ENCODE data around the gene UQCRHL. TPM values are rescaled to one million over a fixed set of nuclear protein-coding genes. Genes with fewer than 3 reads are reported as not detected.

The UQCRHL gene
- total RNA-seq, 1 donor from 2014 or later: 1.7 TPM

DNA sequence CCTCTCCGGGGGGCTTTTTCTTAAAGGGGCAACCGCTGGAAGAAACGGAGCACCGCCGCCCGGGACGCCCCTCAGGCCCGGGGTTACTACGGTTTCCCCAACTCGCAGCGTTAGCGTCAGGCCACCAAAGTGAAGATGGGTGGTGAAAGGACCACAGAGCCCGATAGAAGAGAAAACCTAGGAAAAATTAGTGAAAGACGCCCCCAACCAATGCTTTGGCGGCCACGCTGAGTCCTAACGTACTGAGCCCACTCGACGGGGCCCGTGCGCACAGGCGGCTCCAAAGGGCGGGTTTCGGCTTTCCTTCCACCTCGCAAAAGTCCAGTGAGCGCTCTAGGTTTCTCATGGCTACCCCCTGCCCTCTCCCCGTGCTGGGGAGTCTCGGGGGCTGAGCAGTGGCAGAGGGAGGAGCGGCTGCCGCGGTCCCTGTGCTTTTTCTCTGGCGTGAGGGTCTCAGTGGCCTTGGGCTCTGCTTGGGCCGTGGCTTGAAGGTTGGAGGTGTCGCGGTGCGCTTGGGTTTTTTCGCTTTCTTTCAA lies 27.8 kb upstream of the UQCRHL start:
- peak overlapping the region; percentile 97 for H3K4me2 ChIP-seq (ENCODE audit: low read length)
- Mint-ChIP-seq H3K36me3 (ENCODE audit: low read depth, unreplicated experiment) (peaks cover 3% of the 10 kb centered on the region), H3K27me3 (ENCODE audit: low read depth, unreplicated experiment) (no peaks in the 10 kb centered on the region), H3K4me1 (ENCODE audit: low read depth, unreplicated experiment) (peaks cover 10% of the 10 kb centered on the region), H3K9me3 (ENCODE audit: unreplicated experiment) (no peaks in the 10 kb centered on the region), H3K4me3 (ENCODE audit: unreplicated experiment) (peak overlapping the region; percentile 92), H3K27ac (ENCODE audit: unreplicated experiment) (peak overlapping the region; percentile 98)
- H4K20me1 ChIP-seq (ENCODE audit: insufficient read depth, low read length): no peaks in the 10 kb centered on the region
- peaks cover 12% of the 10 kb centered on the region for H3K79me2 ChIP-seq (ENCODE audit: insufficient read depth, low read length)
- H3K4me3 ChIP-seq (ENCODE audit: insufficient read depth, low read depth, low read length): peak overlapping the region; percentile 94
- peak overlapping the region; percentile 98 for H3K27ac ChIP-seq (ENCODE audit: low read depth, low read length)
- FAIRE-seq: no peak
- peak overlapping the region; percentile 97 for H3K9ac ChIP-seq (ENCODE audit: low read length)
- no peaks in the 10 kb centered on the region for H3K9me3 ChIP-seq (ENCODE audit: insufficient read depth, low read depth, low read length)
- no peaks in the 10 kb centered on the region for H3K27me3 ChIP-seq (ENCODE audit: insufficient read depth, low read length)
- H2AFZ ChIP-seq (ENCODE audit: low read depth, low read length): peak overlapping the region; percentile 59
- no peaks in the 10 kb centered on the region for H3K36me3 ChIP-seq (ENCODE audit: insufficient read depth, low read length)
- H3K4me1 ChIP-seq (ENCODE audit: insufficient read depth, low read length): no peaks in the 10 kb centered on the region
- TF ChIP-seq, protein P1, sequence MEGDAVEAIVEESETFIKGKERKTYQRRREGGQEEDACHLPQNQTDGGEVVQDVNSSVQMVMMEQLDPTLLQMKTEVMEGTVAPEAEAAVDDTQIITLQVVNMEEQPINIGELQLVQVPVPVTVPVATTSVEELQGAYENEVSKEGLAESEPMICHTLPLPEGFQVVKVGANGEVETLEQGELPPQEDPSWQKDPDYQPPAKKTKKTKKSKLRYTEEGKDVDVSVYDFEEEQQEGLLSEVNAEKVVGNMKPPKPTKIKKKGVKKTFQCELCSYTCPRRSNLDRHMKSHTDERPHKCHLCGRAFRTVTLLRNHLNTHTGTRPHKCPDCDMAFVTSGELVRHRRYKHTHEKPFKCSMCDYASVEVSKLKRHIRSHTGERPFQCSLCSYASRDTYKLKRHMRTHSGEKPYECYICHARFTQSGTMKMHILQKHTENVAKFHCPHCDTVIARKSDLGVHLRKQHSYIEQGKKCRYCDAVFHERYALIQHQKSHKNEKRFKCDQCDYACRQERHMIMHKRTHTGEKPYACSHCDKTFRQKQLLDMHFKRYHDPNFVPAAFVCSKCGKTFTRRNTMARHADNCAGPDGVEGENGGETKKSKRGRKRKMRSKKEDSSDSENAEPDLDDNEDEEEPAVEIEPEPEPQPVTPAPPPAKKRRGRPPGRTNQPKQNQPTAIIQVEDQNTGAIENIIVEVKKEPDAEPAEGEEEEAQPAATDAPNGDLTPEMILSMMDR (IDR thresholded peaks at IDR 0.05; ENCODE audit: insufficient read depth, low read depth, low read length): no peak
- TF ChIP-seq EZH2 (IDR thresholded peaks at IDR 0.05; ENCODE audit: insufficient read depth, low read length): no peak
- peak; percentile 19 for DNase-seq (ENCODE audit: low read depth)

GRCh38 chr1:15834406-15835204 lies 27.2 kb upstream of the UQCRHL start:
- Mint-ChIP-seq H3K36me3 (ENCODE audit: low read depth, unreplicated experiment) (peaks cover 3% of the 10 kb centered on the region), H3K4me3 (ENCODE audit: unreplicated experiment) (peak overlapping the region; percentile 93), H3K4me1 (ENCODE audit: low read depth, unreplicated experiment) (peaks cover 10% of the 10 kb centered on the region), H3K27me3 (ENCODE audit: low read depth, unreplicated experiment) (no peaks in the 10 kb centered on the region), H3K9me3 (ENCODE audit: unreplicated experiment) (no peaks in the 10 kb centered on the region), H3K27ac (ENCODE audit: unreplicated experiment) (peak overlapping the region; percentile 98)
- Histone ChIP-seq H3K4me1 (ENCODE audit: insufficient read depth, low read length) (no peaks in the 10 kb centered on the region), H2AFZ (ENCODE audit: low read depth, low read length) (peak overlapping the region; percentile 73), H4K20me1 (ENCODE audit: insufficient read depth, low read length) (no peaks in the 10 kb centered on the region), H3K36me3 (ENCODE audit: insufficient read depth, low read length) (no peaks in the 10 kb centered on the region), H3K79me2 (ENCODE audit: insufficient read depth, low read length) (peaks cover 12% of the 10 kb centered on the region), H3K4me3 (ENCODE audit: insufficient read depth, low read depth, low read length) (peak overlapping the region; percentile 94), H3K9ac (ENCODE audit: low read length) (peak overlapping the region; percentile 97), H3K4me2 (ENCODE audit: low read length) (peak overlapping the region; percentile 97), H3K27ac (ENCODE audit: low read depth, low read length) (peak overlapping the region; percentile 98), H3K9me3 (ENCODE audit: insufficient read depth, low read depth, low read length) (no peaks in the 10 kb centered on the region), H3K27me3 (ENCODE audit: insufficient read depth, low read length) (no peaks in the 10 kb centered on the region)
- TF ChIP-seq, protein P1 (IDR thresholded peaks at IDR 0.05; ENCODE audit: insufficient read depth, low read depth, low read length): no peak
- TF ChIP-seq EZH2 (IDR thresholded peaks at IDR 0.05; ENCODE audit: insufficient read depth, low read length): no peak
- FAIRE-seq (no peak), DNase-seq (ENCODE audit: low read depth) (peak; percentile 91)
